ENCODE data around the gene WDR45.

The WDR45 gene

DNA sequence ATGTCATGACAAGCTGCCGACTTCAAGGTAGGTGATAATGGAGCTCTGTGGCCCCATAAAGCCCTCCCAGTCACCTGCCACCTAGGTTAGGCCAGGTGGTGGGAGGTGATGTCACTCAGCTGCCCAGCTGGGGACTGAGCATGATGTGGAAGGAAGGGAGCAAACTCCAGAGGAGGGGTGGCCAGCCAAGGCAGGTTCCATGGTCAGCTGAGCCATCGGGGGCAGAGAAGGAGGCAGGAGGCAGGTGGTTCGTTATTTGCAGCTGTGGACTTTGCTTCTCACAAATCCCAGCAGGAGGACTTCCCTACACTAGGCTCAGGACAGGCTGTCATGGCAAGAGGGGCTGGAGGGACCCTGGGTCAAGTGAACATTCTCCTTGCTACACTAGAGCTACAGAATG, 18.8 kb downstream of the WDR45 start:
- H3K4me1 ChIP-seq (ENCODE audit: insufficient read depth, low read length, poor library complexity, severe bottlenecking) = no peaks in the 10 kb centered on the region
- no peaks in the 10 kb centered on the region; the same call in 1 of the 2 replicates for H3K36me3 ChIP-seq (ENCODE audit: insufficient read depth, low read length)
- H2AFZ ChIP-seq (ENCODE audit: low read length) = no peak overlapping the region
- H3K9me3 ChIP-seq (ENCODE audit: insufficient read depth, low read depth, low read length) = no peaks in the 10 kb centered on the region
- H3K4me3 ChIP-seq (ENCODE audit: low read length, poor library complexity, severe bottlenecking) = no peak overlapping the region
- H3F3A ChIP-seq (ENCODE audit: low read depth) = no peaks in the 10 kb centered on the region
- H3K79me2 ChIP-seq (ENCODE audit: insufficient read depth, low read length) = peaks cover 7% of the 10 kb centered on the region; the same call in 1 of the 2 replicates
- no peak overlapping the region for H3K4me2 ChIP-seq (ENCODE audit: low read depth, low read length, poor library complexity, severe bottlenecking)
- no peaks in the 10 kb centered on the region for H3K27me3 ChIP-seq (ENCODE audit: insufficient read depth, low read length, poor library complexity, severe bottlenecking)
- H3K9me2 ChIP-seq (replicated peaks; ENCODE audit: low read depth, low read length) = no peaks in the 10 kb centered on the region
- TF ChIP-seq EZH2phosphoT487 (IDR thresholded peaks at IDR 0.05; ENCODE audit: borderline replicate concordance) (no peak), CTCF (conservative IDR thresholded peaks at IDR 0.05; ENCODE audit: low read length) (no peak)
- no peak overlapping the region for H3K9ac ChIP-seq (ENCODE audit: low read depth, low read length, poor library complexity, severe bottlenecking)
- peaks cover 2% of the 10 kb centered on the region for H4K20me1 ChIP-seq (ENCODE audit: insufficient read depth, low read length, poor library complexity, severe bottlenecking)

GRCh38 chrX:49059681-49060085, 20.0 kb downstream of the WDR45 start:
- H3K4me2 ChIP-seq (ENCODE audit: low read depth, low read length, poor library complexity, severe bottlenecking) = no peak overlapping the region
- no peaks in the 10 kb centered on the region for H3K9me2 ChIP-seq (replicated peaks; ENCODE audit: low read depth, low read length)
- H3K9ac ChIP-seq (ENCODE audit: low read depth, low read length, poor library complexity, severe bottlenecking) = no peak overlapping the region
- TF ChIP-seq CTCF (conservative IDR thresholded peaks at IDR 0.05; ENCODE audit: low read length) = no peak
- TF ChIP-seq EZH2phosphoT487 (IDR thresholded peaks at IDR 0.05; ENCODE audit: borderline replicate concordance) = no peak
- no peaks in the 10 kb centered on the region for H3K9me3 ChIP-seq (ENCODE audit: insufficient read depth, low read depth, low read length)
- no peaks in the 10 kb centered on the region for H3F3A ChIP-seq (ENCODE audit: low read depth)
- H4K20me1 ChIP-seq (ENCODE audit: insufficient read depth, low read length, poor library complexity, severe bottlenecking) = peaks cover 2% of the 10 kb centered on the region
- H2AFZ ChIP-seq (ENCODE audit: low read length) = no peak overlapping the region
- peaks cover 17% of the 10 kb centered on the region; the same call in 1 of the 2 replicates for H3K79me2 ChIP-seq (ENCODE audit: insufficient read depth, low read length)
- H3K4me3 ChIP-seq (ENCODE audit: low read length, poor library complexity, severe bottlenecking) = no peak overlapping the region
- H3K4me1 ChIP-seq (ENCODE audit: insufficient read depth, low read length, poor library complexity, severe bottlenecking) = peaks cover 7% of the 10 kb centered on the region
- no peaks in the 10 kb centered on the region for H3K27me3 ChIP-seq (ENCODE audit: insufficient read depth, low read length, poor library complexity, severe bottlenecking)
- H3K36me3 ChIP-seq (ENCODE audit: insufficient read depth, low read length) = no peaks in the 10 kb centered on the region; the same call in 1 of the 2 replicates

- Histone ChIP-seq H3K4me2 (ENCODE audit: low read depth, low read length, poor library complexity, severe bottlenecking) (no peak overlapping the region), H3K4me3 (ENCODE audit: low read length, poor library complexity, severe bottlenecking) (no peak overlapping the region), H3K9ac (ENCODE audit: low read depth, low read length, poor library complexity, severe bottlenecking) (no peak overlapping the region), H3K9me3 (ENCODE audit: insufficient read depth, low read depth, low read length) (no peaks in the 10 kb centered on the region), H3K36me3 (ENCODE audit: insufficient read depth, low read length) (no peaks in the 10 kb centered on the region; the same call in 1 of the 2 replicates), H3K9me2 (replicated peaks; ENCODE audit: low read depth, low read length) (no peaks in the 10 kb centered on the region), H4K20me1 (ENCODE audit: insufficient read depth, low read length, poor library complexity, severe bottlenecking) (peaks cover 2% of the 10 kb centered on the region), H3K4me1 (ENCODE audit: insufficient read depth, low read length, poor library complexity, severe bottlenecking) (peaks cover 12% of the 10 kb centered on the region), H2AFZ (ENCODE audit: low read length) (no peak overlapping the region), H3K79me2 (ENCODE audit: insufficient read depth, low read length) (peaks cover 21% of the 10 kb centered on the region), H3F3A (ENCODE audit: low read depth) (no peaks in the 10 kb centered on the region), H3K27me3 (ENCODE audit: insufficient read depth, low read length, poor library complexity, severe bottlenecking) (no peaks in the 10 kb centered on the region)
- TF ChIP-seq CTCF (conservative IDR thresholded peaks at IDR 0.05; ENCODE audit: low read length) = no peak
- TF ChIP-seq EZH2phosphoT487 (IDR thresholded peaks at IDR 0.05; ENCODE audit: borderline replicate concordance) = no peak
Measured at GRCh38 chrX:49059201-49059600, 20.5 kb downstream of the WDR45 start.
